HG03460 (cell line): ENCODE results near the gene AGL.
A peak's percentile ranks its signal among the peaks of the same experiment; 100 is the strongest.
"Not testable (repeated sequence)": the region's sequence is repeated elsewhere in the genome, so short reads cannot be mapped to it uniquely, and the experiment has no call there.

ENCODE experiments used
- ATAC-seq: cut with Tn5 transposase; IDR thresholded peaks from one replicate; pipeline ENCODE4 v1.9.1; 2021; ENCODE audit not compliant: unreplicated experiment

The AGL gene

DNA sequence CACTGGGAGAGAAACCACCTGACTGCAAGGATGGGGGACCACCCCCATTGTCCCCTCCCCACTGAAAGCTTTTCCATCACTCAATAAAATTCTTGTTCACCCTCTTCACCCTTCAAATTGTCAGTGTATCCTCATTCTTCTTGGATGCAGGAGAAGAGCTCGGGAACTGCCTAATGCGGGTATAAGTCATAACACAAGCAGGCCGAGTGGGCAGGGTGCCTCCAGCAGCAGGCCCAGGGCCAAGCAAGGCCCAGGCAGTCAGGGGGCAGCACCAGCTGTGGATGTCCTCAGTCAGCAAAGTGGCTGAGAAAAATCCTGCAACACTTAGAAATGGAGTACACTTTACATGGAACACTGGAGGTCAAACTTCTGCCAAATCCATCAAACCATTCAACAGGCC, 85.9 kb downstream of the AGL start:
- no peak for ATAC-seq

DNA sequence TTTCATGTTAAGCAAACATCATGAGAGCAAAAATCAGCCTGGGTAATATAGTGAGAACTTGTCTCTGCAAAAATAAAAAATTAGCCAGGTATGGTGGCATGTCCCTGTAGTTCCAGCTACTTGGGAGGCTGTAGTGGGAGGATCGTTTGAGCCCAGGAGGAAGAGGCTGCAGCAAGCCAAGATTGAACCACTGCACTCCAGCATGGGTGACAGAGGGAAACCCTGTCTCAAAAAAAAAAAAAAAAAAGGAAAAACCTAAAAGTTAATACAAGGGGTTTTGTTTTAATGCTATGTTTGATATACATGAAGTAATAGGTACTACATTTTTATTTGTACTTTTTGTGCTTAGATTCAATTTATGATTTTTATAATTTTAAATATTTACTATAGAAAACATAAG, 92.6 kb downstream of the AGL start:
- ATAC-seq, result no peak

- no peak for ATAC-seq
Measured at GRCh38 chr1:99943223-99943794, 93.1 kb downstream of the AGL start.

DNA sequence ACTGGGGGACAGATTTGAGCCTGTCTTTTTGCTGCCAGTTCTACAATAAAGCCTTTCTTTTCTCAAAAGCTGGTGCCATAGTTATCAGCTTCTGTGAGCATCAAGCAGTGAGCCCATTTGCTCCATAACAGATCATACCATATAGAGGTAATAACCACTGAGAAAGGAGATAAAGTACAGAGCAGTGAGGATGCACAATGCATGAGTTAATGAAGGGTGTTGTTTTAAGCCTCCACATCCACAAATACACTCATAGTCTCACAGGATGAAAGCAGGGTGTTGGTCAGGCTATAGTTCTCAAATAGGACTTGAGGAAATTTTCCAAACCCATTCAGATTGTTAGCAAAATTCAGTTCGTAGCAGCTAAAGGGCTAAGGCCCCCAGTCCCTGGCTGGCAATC, 94.0 kb downstream of the AGL start:
- ATAC-seq, result no peak

DNA sequence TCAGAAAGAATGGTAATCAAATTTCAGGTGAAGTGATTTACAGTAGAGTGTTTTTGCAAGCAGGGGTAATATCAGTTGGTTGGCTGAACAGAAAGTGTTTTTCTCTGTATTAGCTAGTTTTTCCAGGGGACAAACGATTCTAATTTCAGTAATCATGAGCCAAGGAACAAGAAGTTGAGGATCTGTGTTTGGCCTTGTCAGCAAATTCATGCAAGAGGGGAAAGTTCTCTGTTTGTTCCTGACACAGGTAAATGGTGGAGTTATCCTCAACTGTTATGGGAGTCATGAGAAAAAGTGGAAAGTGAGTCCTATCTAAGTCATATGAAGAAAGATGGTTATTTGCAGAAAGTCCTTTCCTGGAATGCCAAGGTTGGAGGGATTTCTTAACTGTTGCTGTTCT, 95.0 kb downstream of the AGL start:
- no peak for ATAC-seq

GRCh38 chr1:99950486-99950885, 100.3 kb downstream of the AGL start:
- ATAC-seq, result no peak

GRCh38 chr1:99952522-99952921, 102.4 kb downstream of the AGL start:
- ATAC-seq, result no peak

GRCh38 chr1:99955375-99955774, 105.2 kb downstream of the AGL start:
- ATAC-seq, result no peak

DNA sequence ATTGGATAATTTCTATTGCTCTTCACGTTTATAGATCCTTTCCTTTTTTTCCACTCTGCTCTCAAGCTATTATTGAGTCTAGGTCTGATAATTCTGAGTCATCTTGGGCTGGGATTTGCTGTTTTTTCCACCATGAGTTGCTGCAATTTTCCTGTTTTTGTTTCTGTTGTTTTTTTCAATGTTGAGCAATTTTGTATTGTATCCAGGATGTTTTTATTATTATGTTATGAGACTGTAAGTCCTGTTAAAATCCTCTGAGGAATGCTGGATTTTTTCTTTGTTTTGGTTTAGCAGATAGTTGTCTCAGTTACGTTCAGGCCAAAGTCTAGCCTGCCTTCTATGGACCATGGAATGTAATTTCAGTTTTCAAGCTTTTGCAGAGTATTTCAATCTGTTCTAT, 106.6 kb downstream of the AGL start:
- ATAC-seq, result no peak

- ATAC-seq, result no peak
Measured at GRCh38 chr1:99957818-99958217, 107.7 kb downstream of the AGL start.

GRCh38 chr1:99959189-99959705, 109.1 kb downstream of the AGL start:
- ATAC-seq, result not testable (repeated sequence)

GRCh38 chr1:99960260-99960659, 110.1 kb downstream of the AGL start:
- ATAC-seq, result not testable (repeated sequence)

DNA sequence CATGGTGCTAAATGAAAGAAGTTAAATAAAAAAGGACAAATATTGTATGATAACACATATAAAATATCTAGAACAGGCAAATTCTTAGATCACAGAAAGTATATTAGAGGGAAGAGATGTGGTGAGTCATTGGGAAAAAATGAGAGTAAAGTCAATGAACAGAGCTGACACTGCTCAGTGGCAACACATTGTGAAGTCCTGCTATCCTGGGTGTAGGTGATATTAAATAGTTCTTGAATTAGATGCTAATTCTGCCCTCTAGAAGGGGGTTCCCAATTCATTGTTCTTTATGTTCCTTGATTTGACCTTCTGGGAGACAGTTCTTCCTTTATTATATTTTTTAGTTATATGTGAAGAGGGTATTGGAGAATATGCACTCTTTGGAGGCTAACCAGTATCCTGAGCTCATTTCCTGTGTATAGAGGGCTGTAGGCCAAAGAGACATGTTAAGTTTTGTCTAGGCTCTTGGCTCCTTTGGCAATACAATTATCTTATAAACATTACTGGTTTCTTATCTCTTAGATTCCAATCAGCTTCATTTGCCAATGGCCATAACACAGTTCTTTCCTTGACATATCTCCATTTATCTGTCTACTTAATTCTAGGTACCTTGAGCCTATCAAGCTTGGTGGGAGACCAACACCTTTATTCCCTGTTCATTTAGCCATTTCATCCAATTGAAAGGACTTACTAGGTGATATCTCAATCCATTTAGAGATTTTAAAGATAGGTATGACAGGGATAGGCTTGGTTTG, 113.1 kb downstream of the AGL start:
- ATAC-seq, result no peak

DNA sequence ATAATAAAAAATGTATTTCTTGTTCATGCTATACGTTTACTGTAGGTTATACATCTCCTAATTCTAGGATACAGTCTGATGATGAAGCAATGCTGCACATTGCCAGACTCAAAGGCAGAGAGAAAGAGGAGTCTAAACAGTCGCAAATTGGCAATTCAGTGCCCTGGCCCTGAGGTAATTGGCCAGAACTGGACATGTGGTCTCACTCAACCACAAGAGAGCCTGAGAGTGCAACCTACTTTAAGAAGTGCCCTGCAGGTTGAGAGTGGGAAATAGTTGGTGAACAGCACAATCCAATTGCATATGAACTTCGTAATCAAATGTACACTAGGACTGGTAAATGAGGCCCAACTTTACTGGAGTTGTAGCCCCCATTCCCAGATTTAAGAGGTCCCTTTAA, 114.6 kb downstream of the AGL start:
- no peak for ATAC-seq

DNA sequence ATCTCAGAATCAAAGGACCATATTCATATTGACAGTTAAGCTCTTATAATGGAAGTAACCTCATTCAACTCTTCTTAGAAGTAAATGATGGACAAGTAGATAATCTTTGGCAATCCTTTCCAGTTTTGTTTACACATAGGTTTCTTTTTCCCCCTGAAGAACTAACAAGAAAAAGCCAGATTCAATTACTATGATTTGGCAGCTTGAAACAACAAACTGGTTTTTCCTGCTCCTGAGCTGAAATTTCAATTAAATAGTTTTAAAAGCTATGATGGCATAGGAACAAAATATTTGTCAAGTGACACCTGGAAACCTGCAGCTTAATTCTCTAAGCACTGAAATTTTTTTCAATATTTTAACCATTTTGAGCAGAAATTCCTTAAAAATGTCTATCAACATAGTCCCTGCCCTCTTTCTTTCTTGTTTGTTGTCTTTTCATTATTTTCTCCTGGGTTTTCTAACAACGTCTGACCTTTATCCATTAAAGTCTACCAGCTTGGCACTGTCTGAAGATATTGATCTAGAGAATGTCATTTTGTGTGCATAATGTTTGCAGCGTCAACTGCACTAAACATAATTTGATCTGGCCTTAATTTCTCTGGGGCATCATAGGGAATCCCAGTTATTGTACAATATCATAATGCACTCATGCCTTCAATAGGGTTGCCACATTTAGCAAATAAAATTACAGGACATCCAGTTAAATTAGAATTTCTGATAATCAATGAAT, 115.7 kb downstream of the AGL start:
- ATAC-seq, result no peak

GRCh38 chr1:99968214-99968613, 118.1 kb downstream of the AGL start:
- no peak for ATAC-seq

- peak; percentile 7 for ATAC-seq
Measured at GRCh38 chr1:99969260-99969728, 119.1 kb downstream of the AGL start.

DNA sequence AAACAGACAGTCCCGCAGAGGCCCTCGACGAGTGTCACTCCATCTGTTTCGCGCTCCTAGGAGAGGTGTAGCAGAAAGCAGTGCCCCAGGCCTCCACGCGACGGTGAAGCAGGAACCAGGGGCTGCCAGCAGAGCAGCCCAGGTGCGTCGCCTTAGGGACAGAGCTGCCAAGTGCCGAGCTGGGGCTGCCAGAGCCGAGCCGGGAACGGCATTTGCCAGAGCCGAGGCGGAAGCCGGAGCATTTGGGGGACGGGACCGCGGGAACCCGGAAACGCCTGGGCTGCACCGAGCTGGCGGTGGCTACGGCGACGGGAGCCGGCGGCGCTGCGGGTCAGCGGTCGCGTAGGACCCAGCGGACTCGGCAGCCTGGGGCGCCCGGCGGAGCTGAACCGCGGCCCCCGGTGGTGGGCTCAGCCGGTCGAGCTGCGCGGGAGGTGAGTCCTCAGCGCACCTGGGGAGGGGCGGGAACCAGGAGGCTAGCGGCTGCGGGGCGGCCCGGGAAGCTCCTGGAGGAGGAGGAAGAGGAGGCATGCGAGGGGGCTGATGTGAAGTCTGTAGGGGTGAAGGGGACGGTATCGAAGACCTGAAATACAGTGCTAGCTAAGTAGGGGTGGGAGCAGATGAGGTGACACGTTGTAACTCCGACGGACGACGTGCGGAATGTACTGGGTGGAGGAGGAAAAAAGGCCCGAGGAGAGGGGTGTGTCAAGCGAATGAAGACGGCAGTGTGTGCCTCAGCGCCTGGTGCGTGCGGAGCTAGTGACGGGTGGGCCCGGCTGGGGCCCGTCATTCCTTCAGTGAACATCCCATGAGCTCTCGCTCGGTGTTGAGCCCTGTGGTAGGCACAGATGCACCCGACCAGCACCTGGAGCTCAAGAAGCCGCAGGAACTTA, 119.8 kb downstream of the AGL start, which contains the start of gene SLC35A3:
Gene SLC35A3, plus strand, starts transcription at position 268 of the 893 bp plus-strand sequence. CDS start 23,559 bp downstream, outside the sequence.
- peak; percentile 92 for ATAC-seq

GRCh38 chr1:99970713-99971255, 120.6 kb downstream of the AGL start:
- no peak for ATAC-seq

DNA sequence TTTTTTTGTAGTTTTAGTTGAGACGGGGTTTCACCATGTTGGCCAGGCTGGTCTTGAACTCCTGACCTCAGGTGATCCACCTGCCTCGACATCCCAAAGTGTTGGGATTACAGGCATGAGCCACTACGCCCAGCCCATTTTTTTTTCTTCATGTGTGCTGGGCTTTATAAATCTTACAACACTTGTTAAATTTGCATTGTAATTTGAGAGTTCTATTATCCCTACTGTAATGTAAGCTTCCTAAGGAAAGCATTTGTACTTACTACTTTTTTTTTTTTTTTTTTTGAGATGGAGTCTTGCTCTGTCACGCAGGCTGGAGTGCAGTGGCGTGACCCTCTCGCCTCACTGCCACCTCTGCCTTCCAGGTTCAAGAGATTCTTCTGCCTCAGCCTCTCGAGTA, 121.9 kb downstream of the AGL start:
- ATAC-seq, result not testable (repeated sequence)
